ENCODE data around the gene COL23A1. TPM values are rescaled to one million over a fixed set of nuclear protein-coding genes. Genes with fewer than 3 reads are reported as not detected.

Gene COL23A1
- total and polyA plus RNA-seq, 2 donors (not counting 1 experiment from before 2014, with no cell fraction given): 0.20 TPM; not detected in 1

- no peak overlapping the region for H3K27ac ChIP-seq (ENCODE audit: low read length in 2 of 2)
- H3K27me3 ChIP-seq (replicated peaks in 1 of 4; ENCODE audit: control extremely low read depth in 1 of 4, control insufficient read depth in 3 of 4, insufficient read depth in 4 of 4, low read length in 3 of 4): no peaks in the 10 kb centered on the region
- H3K9me3 ChIP-seq (ENCODE audit: control extremely low read depth in 1 of 3, control insufficient read depth in 2 of 3, insufficient read depth in 1 of 3, low read length in 2 of 3): peaks cover 0 to 4% (median 0%) of the 10 kb centered on the region in 3 donors
- no peak overlapping the region for H2AFZ ChIP-seq (ENCODE audit: insufficient read depth, low read depth, low read length, poor library complexity, severe bottlenecking)
- H3K9ac ChIP-seq (ENCODE audit: low read length): no peak overlapping the region
- no peak overlapping the region for H3K4me3 ChIP-seq (ENCODE audit: control extremely low read depth in 1 of 5, extremely low read depth in 1 of 5, insufficient read depth in 1 of 5, low read depth in 2 of 5, low read length in 4 of 5)
- H3K4me1 ChIP-seq (ENCODE audit: control insufficient read depth in 2 of 2, insufficient read depth in 2 of 2, low read length in 2 of 2): no peaks in the 10 kb centered on the region
- ChIA-PET CTCF (no interaction called here), POLR2A (no interaction called here)
- no peaks in the 10 kb centered on the region for H3K36me3 ChIP-seq (replicated peaks in 1 of 2; ENCODE audit: control extremely low read depth in 1 of 2, control insufficient read depth in 1 of 2, extremely low read depth in 1 of 2, insufficient read depth in 2 of 2, low read length in 1 of 2)
- Mint-ChIP-seq H3K9me3 (ENCODE audit: insufficient read depth) (no peaks in the 10 kb centered on the region), H3K27ac (no peak overlapping the region), H3K27me3 (no peaks in the 10 kb centered on the region), H3K4me3 (no peak overlapping the region), H3K4me1 (no peaks in the 10 kb centered on the region)
- H4K20me1 ChIP-seq (ENCODE audit: control insufficient read depth, insufficient read depth, low read length, poor library complexity, severe bottlenecking): no peaks in the 10 kb centered on the region
- intact Hi-C loops (cut with micrococcal nuclease): no loop called here
- no peak overlapping the region for H3K4me2 ChIP-seq (replicated peaks; ENCODE audit: low read depth, low read length, poor library complexity, severe bottlenecking)
- no peak for ATAC-seq (ENCODE audit: low read depth)
- no peak for TF ChIP-seq CTCF (IDR thresholded peaks at IDR 0.05)
- no peak for TF ChIP-seq EZH2 (IDR thresholded peaks at IDR 0.05; ENCODE audit: borderline replicate concordance, insufficient read depth, low read depth, low read length, poor library complexity, severe bottlenecking)
- no peaks in the 10 kb centered on the region for H3K79me2 ChIP-seq (ENCODE audit: control insufficient read depth, insufficient read depth, low read length)
- DNase-seq: no peak
- 90% methylated on average over 17 of the region's 21 CpGs for WGBS (ENCODE audit: insufficient coverage)
These were observed 87.6 kb downstream of the COL23A1 start for GRCh38 chr5:178502401-178503100.

- no peak for TF ChIP-seq EZH2 (IDR thresholded peaks at IDR 0.05; ENCODE audit: borderline replicate concordance, insufficient read depth, low read depth, low read length, poor library complexity, severe bottlenecking)
- H3K4me1 Mint-ChIP-seq: no peaks in the 10 kb centered on the region
- no peak overlapping the region for H3K27ac Mint-ChIP-seq
- DNase-seq (no peak), ATAC-seq (ENCODE audit: low read depth) (no peak)
- no peak overlapping the region for H3K9ac ChIP-seq (ENCODE audit: low read length)
- no peak overlapping the region for H2AFZ ChIP-seq (ENCODE audit: insufficient read depth, low read depth, low read length, poor library complexity, severe bottlenecking)
- H4K20me1 ChIP-seq (ENCODE audit: control insufficient read depth, insufficient read depth, low read length, poor library complexity, severe bottlenecking): no peaks in the 10 kb centered on the region
- H3K27me3 Mint-ChIP-seq: peaks cover 7% of the 10 kb centered on the region
- peaks cover 0 to 6% (median 0%) of the 10 kb centered on the region in 4 experiments for H3K27me3 ChIP-seq (replicated peaks in 1 of 4; ENCODE audit: control extremely low read depth in 1 of 4, control insufficient read depth in 3 of 4, insufficient read depth in 4 of 4, low read length in 3 of 4)
- ChIA-PET POLR2A (no interaction called here), CTCF (interaction anchor here (0.7 kb wide), 1 partner anchor 155 kb away, joined by 3 read pairs; no protein-coding TSS in a partner anchor)
- 93% methylated on average over 5 of the region's 6 CpGs for WGBS (ENCODE audit: insufficient coverage)
- peaks cover 0 to 4% (median 0%) of the 10 kb centered on the region in 3 donors for H3K9me3 ChIP-seq (ENCODE audit: control extremely low read depth in 1 of 3, control insufficient read depth in 2 of 3, insufficient read depth in 1 of 3, low read length in 2 of 3)
- H3K36me3 ChIP-seq (replicated peaks in 1 of 2; ENCODE audit: control extremely low read depth in 1 of 2, control insufficient read depth in 1 of 2, extremely low read depth in 1 of 2, insufficient read depth in 2 of 2, low read length in 1 of 2): no peaks in the 10 kb centered on the region
- no peak overlapping the region for H3K4me3 ChIP-seq (ENCODE audit: control extremely low read depth in 1 of 5, extremely low read depth in 1 of 5, insufficient read depth in 1 of 5, low read depth in 2 of 5, low read length in 4 of 5)
- H3K79me2 ChIP-seq (ENCODE audit: control insufficient read depth, insufficient read depth, low read length): no peaks in the 10 kb centered on the region
- no peak overlapping the region for H3K4me3 Mint-ChIP-seq
- no peaks in the 10 kb centered on the region for H3K4me1 ChIP-seq (ENCODE audit: control insufficient read depth in 2 of 2, insufficient read depth in 2 of 2, low read length in 2 of 2)
- no peaks in the 10 kb centered on the region for H3K9me3 Mint-ChIP-seq (ENCODE audit: insufficient read depth)
- H3K27ac ChIP-seq (ENCODE audit: low read length in 2 of 2): no peak overlapping the region
- intact Hi-C loops (cut with micrococcal nuclease): no loop called here
- no peak overlapping the region for H3K4me2 ChIP-seq (replicated peaks; ENCODE audit: low read depth, low read length, poor library complexity, severe bottlenecking)
These were observed 90.8 kb downstream of the COL23A1 start for GRCh38 chr5:178499352-178499751.

Measured in B cell (primary cell).